Activated CD4-positive, alpha-beta T cell treated with anti-CD3 and anti-CD28 coated beads for 48 hours (primary cell): ENCODE measurements around the gene LIMS1.
"Not testable (repeated sequence)": the region's sequence is repeated elsewhere in the genome, so short reads cannot be mapped to it uniquely, and the experiment has no call there.

Source experiments
- DNase-seq: peaks from one replicate; pipeline ENCODE4 v3.0.0-alpha.2; 2020

Gene LIMS1

GRCh38 chr2:108637304-108637669 is 103.0 kb downstream of the LIMS1 start:
- no peak for DNase-seq

GRCh38 chr2:108640731-108641130 is 106.5 kb downstream of the LIMS1 start:
- no peak for DNase-seq

GRCh38 chr2:108641756-108642155 is 107.5 kb downstream of the LIMS1 start:
- no peak for DNase-seq

- DNase-seq, result no peak
Observed at GRCh38 chr2:108643261-108643849, 109.1 kb downstream of the LIMS1 start.

- not testable (repeated sequence) for DNase-seq
Observed at GRCh38 chr2:108643862-108644261, 109.6 kb downstream of the LIMS1 start.

- DNase-seq, result not testable (repeated sequence)
Observed at GRCh38 chr2:108644446-108644845, 110.2 kb downstream of the LIMS1 start.

GRCh38 chr2:108648796-108649195 is 114.5 kb downstream of the LIMS1 start:
- not testable (repeated sequence) for DNase-seq

GRCh38 chr2:108650465-108650864 is 116.2 kb downstream of the LIMS1 start:
- DNase-seq, result not testable (repeated sequence)

- DNase-seq, result not testable (repeated sequence)
Observed at GRCh38 chr2:108651468-108651867, 117.2 kb downstream of the LIMS1 start.

- peak; percentile 62 for DNase-seq
Observed at GRCh38 chr2:108652187-108652931, 118.1 kb downstream of the LIMS1 start.

- not testable (repeated sequence) for DNase-seq
Observed at GRCh38 chr2:108653425-108653824, 119.2 kb downstream of the LIMS1 start.

- not testable (repeated sequence) for DNase-seq
Observed at GRCh38 chr2:108653849-108654248, 119.6 kb downstream of the LIMS1 start.

GRCh38 chr2:108654521-108655125 is 120.4 kb downstream of the LIMS1 start:
- DNase-seq, result not testable (repeated sequence)

GRCh38 chr2:108655270-108655669 is 121.0 kb downstream of the LIMS1 start:
- not testable (repeated sequence) for DNase-seq

GRCh38 chr2:108656282-108656681 is 122.0 kb downstream of the LIMS1 start:
- not testable (repeated sequence) for DNase-seq

GRCh38 chr2:108657517-108657916 is 123.2 kb downstream of the LIMS1 start:
- DNase-seq, result not testable (repeated sequence)

- DNase-seq, result not testable (repeated sequence)
Observed at GRCh38 chr2:108658553-108658952, 124.3 kb downstream of the LIMS1 start.

- DNase-seq, result not testable (repeated sequence)
Observed at GRCh38 chr2:108661493-108661892, 127.2 kb downstream of the LIMS1 start.

- DNase-seq, result not testable (repeated sequence)
Observed at GRCh38 chr2:108662207-108662612, 127.9 kb downstream of the LIMS1 start.

- DNase-seq, result not testable (repeated sequence)
Observed at GRCh38 chr2:108663346-108663745, 129.1 kb downstream of the LIMS1 start.

- DNase-seq, result not testable (repeated sequence)
Observed at GRCh38 chr2:108664089-108664488, 129.8 kb downstream of the LIMS1 start.

GRCh38 chr2:108664979-108665378 is 130.7 kb downstream of the LIMS1 start:
- DNase-seq, result not testable (repeated sequence)

- DNase-seq, result not testable (repeated sequence)
Observed at GRCh38 chr2:108665975-108666374, 131.7 kb downstream of the LIMS1 start.

GRCh38 chr2:108667140-108667539 is 132.9 kb downstream of the LIMS1 start:
- not testable (repeated sequence) for DNase-seq
